ENCODE data around the gene ALDH18A1.

GRCh38 chr10:95610727-95611126 is 45.8 kb downstream of the ALDH18A1 start:
- TF ChIP-seq CTCF (optimal IDR thresholded peaks at IDR 0.05 in 1 of 3, IDR thresholded peaks at IDR 0.05 in 1 of 3, conservative IDR thresholded peaks at IDR 0.05 in 1 of 3; ENCODE audit: extremely low read depth in 1 of 3, insufficient read depth in 2 of 3, low read length in 3 of 3) (no peak), EZH2 (IDR thresholded peaks at IDR 0.05; ENCODE audit: low read length) (no peak)
